ENCODE measurements around the gene PDS5B. TPM values are rescaled to one million over a fixed set of nuclear protein-coding genes. Genes with fewer than 3 reads are reported as not detected.
A peak's percentile ranks its signal among the peaks of the same experiment; 100 is the strongest.

Gene PDS5B
- total and polyA plus RNA-seq, 9 of the 15 experiments (the other 6 are each of a cell fraction or from before 2014, with no cell fraction given), result 6.2 to 23.7 (median 13.1) TPM

- H3K4me3 ChIP-seq, result no peak overlapping the region
- H3K9me3 ChIP-seq (replicated peaks; ENCODE audit: control insufficient read depth, insufficient read depth, low read depth, low read length), result no peaks in the 10 kb centered on the region; the same call in none of the 2 replicates
- no peak for FAIRE-seq
- peaks cover 0 to 3% of the 10 kb centered on the region in 2 experiments; a peak in 2 of 5 replicates for H3K4me1 ChIP-seq (replicated peaks in 1 of 2; ENCODE audit: control insufficient read depth in 2 of 2, insufficient read depth in 2 of 2, low read length in 2 of 2)
- BruUV-seq (replicated peaks), result no TSS peak
- no peaks in the 10 kb centered on the region for H3K9me1 ChIP-seq (ENCODE audit: control insufficient read depth, insufficient read depth, low read length)
- POLR2A ChIA-PET, result no interaction called here
- in situ Hi-C loops (cut with MboI), result no loop called here
- TF ChIP-seq CBX3 (IDR thresholded peaks at IDR 0.05; ENCODE audit: borderline replicate concordance in 1 of 2, low read length in 2 of 2) (peak in 1 of 2 experiments; percentile 59; a peak in 1 of 3 replicates), ZNF197 (CRISPR knock-in tag; IDR thresholded peaks at IDR 0.05; ENCODE audit: low read depth) (no peak), PML (IDR thresholded peaks at IDR 0.05; ENCODE audit: low read length) (no peak), ZNF133 (CRISPR knock-in tag; IDR thresholded peaks at IDR 0.05) (no peak), RUNX1 (IDR thresholded peaks at IDR 0.05; ENCODE audit: low read depth) (no peak), TRIM24 (IDR thresholded peaks at IDR 0.05) (0 out of 4 replicates have a peak, but pooled peaks of 1 of the 2 experiments have one; percentile 14), ZNF280A (IDR thresholded peaks at IDR 0.05; ENCODE audit: low read depth, partially characterized antibody) (peak; percentile 39)
- TF ChIP-seq, protein P1, sequence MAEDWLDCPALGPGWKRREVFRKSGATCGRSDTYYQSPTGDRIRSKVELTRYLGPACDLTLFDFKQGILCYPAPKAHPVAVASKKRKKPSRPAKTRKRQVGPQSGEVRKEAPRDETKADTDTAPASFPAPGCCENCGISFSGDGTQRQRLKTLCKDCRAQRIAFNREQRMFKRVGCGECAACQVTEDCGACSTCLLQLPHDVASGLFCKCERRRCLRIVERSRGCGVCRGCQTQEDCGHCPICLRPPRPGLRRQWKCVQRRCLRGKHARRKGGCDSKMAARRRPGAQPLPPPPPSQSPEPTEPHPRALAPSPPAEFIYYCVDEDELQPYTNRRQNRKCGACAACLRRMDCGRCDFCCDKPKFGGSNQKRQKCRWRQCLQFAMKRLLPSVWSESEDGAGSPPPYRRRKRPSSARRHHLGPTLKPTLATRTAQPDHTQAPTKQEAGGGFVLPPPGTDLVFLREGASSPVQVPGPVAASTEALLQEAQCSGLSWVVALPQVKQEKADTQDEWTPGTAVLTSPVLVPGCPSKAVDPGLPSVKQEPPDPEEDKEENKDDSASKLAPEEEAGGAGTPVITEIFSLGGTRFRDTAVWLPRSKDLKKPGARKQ (CRISPR knock-in tag; IDR thresholded peaks at IDR 0.05), result no peak
- no peak overlapping the region for H3K4me2 ChIP-seq (ENCODE audit: insufficient read depth, low read length)
- H3K27me3 ChIP-seq (ENCODE audit: control insufficient read depth in 2 of 2, insufficient read depth in 2 of 2, low read length in 2 of 2), result no peaks in the 10 kb centered on the region
- CTCF ChIA-PET (ENCODE audit: low intra/inter-chr PET ratio), result no interaction called here
- intact Hi-C loops (cut with micrococcal nuclease), result no loop called here
- H4K20me1 ChIP-seq (replicated peaks; ENCODE audit: control insufficient read depth, insufficient read depth, low read length), result no peaks in the 10 kb centered on the region
- no peak for ATAC-seq
- H3K9ac ChIP-seq (ENCODE audit: insufficient read depth in 1 of 2, low read depth in 2 of 2, low read length in 2 of 2), result no peak overlapping the region
- peaks cover 96% of the 10 kb centered on the region for H3K79me2 ChIP-seq (ENCODE audit: control insufficient read depth, insufficient read depth, low read length)
- H2AFZ ChIP-seq (ENCODE audit: low read depth, low read length), result no peak overlapping the region
- H3K36me3 ChIP-seq (ENCODE audit: control insufficient read depth, insufficient read depth, low read length), result no peaks in the 10 kb centered on the region
- WGBS (ENCODE audit: insufficient coverage, low coverage, missing lambda C conversion rate), result 83% methylated on average over 3 of the region's 3 CpGs
- no peak overlapping the region for H3K27ac ChIP-seq (ENCODE audit: extremely low read depth, low read depth, low read length)
- no peak for DNase-seq (ENCODE audit: extremely low read depth in 1 of 4, low spot score in 3 of 4)
These were observed 36.6 kb downstream of the PDS5B start for GRCh38 chr13:32622827-32623226.
